NT2/D1 (cell line): ENCODE measurements around the gene MRPL58.

Experiments used
- SUZ12 ChIP-seq: IDR thresholded peaks from 2 replicates; pipeline ENCODE4 v1.6.1; 2011; ENCODE audit not compliant: insufficient read length, insufficient read depth; ENCODE audit errors: extremely low read depth
- YY1 ChIP-seq: IDR thresholded peaks from 2 replicates; pipeline ENCODE4 v1.6.1; 2011; ENCODE audit not compliant: insufficient read length, insufficient read depth
- ZNF274 ChIP-seq: IDR thresholded peaks from 2 replicates; pipeline ENCODE4 v1.6.1; 2011; ENCODE audit warnings: mild to moderate bottlenecking, low read depth, low read length

- TF ChIP-seq SUZ12 (no peak), YY1 (no peak), ZNF274 (no peak)
These were observed 12.9 kb upstream of the MRPL58 start for GRCh38 chr17:74999523-74999922.
